ENCODE data around the gene PADI6.
A peak's percentile ranks its signal among the peaks of the same experiment; 100 is the strongest.

PADI6 gene

DNA sequence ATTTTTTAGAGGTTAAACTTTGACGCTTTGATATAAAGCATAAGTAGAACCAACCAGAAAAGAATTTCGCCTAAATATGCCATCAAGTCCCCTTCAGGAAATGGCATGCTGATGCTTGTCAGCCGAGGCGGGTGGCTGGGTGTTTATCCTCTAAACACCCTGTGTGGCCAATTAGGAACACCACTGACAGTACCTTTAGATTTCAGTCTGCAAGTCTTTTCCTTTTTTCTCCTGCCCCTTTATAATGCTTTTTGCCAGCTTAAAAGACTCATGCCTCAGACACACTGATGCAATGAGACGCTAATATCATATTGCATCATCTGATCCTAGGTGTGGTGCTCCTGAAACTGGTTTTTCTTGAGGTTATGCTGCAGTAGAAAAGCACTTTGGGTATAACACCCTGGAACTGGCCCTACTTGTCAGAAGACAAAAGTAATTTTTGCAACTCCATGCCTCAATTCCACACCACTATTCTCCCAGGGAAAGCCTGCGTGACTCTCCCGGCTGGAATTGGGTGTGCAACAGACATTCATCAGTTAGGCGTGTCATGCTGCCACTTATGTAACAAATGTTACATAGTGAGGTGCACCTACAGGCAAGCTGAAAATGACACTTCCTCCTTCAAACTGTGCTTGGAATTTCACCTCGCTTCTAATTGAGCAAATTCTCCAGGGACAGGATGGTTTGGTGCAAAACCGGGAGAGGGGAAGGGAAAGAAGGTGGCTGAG lies 69.4 kb downstream of the PADI6 start:
- no peak for TF ChIP-seq ZFX (IDR thresholded peaks at IDR 0.05)
- TF ChIP-seq, protein P1, sequence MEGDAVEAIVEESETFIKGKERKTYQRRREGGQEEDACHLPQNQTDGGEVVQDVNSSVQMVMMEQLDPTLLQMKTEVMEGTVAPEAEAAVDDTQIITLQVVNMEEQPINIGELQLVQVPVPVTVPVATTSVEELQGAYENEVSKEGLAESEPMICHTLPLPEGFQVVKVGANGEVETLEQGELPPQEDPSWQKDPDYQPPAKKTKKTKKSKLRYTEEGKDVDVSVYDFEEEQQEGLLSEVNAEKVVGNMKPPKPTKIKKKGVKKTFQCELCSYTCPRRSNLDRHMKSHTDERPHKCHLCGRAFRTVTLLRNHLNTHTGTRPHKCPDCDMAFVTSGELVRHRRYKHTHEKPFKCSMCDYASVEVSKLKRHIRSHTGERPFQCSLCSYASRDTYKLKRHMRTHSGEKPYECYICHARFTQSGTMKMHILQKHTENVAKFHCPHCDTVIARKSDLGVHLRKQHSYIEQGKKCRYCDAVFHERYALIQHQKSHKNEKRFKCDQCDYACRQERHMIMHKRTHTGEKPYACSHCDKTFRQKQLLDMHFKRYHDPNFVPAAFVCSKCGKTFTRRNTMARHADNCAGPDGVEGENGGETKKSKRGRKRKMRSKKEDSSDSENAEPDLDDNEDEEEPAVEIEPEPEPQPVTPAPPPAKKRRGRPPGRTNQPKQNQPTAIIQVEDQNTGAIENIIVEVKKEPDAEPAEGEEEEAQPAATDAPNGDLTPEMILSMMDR (conservative IDR thresholded peaks at IDR 0.05) = no peak; the same call in 1 of the 2 replicates
- peak overlapping the region; percentile 59 for H3K27ac ChIP-seq

DNA sequence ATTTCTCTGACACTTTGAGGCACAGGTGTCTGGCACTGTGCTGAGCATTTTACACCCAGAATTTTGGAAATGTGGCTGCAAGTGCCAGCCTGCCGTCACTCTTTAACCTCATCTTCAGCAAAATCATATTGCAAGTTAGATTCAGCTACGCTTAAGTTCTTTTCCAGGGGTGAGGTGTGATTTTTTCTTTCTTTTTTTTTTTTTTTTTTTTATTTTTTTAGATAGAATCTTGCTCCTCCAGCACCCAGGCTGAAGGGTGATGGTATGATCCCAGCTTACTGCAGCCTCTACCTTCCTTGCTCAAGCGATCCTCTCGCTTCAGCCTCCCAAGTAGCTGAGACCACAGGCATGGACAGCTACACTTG lies 70.0 kb downstream of the PADI6 start:
- peak overlapping the region; percentile 59 for H3K27ac ChIP-seq
- no peak for TF ChIP-seq ZFX (IDR thresholded peaks at IDR 0.05)
- TF ChIP-seq, protein P1 (conservative IDR thresholded peaks at IDR 0.05) = no peak

DNA sequence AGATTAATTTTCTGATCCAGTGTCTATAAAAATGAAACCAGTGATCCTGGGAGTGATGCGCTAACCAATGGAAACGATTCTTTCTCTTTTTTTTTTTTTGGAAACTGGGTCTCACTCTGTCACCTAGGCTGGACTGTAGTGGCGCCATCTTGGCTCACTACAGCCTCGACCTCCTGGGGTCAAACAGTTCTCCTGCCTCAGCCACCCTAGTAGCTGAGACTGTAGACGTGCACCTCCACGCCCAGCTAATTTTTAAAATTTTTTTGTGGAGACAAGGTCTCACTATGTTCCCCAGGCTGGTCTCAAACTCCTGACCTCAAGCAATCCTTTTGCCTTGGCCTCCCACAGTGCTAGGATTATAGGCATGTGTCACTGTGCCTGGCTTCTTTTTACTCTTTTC lies 70.8 kb downstream of the PADI6 start:
- peak overlapping the region; percentile 59 for H3K27ac ChIP-seq

DNA sequence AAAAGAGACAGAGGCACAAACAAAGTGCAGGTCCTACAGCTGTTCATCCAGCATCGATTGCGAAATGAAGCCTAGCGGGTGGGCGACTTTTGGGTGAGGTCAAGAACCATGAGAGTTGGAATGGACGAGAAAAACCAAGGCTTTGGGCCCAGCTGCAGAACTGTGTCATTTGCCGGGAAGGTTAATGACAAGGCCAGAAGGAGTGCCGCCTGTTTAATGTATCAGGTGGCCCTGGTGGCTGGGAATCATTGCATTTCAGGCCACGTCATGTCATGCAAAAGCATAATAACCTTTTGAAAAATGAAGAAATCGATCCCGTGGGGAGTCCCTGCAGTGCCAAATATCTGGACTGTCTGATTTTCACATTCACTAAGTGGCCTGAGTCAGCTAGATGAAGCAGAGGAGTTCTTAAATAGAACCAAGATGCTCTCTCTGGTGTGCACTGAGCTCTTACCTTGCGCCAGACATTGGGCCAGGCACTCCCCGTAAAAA lies 75.6 kb downstream of the PADI6 start:
- no peak overlapping the region for H3K27ac ChIP-seq
- TF ChIP-seq ZFX (IDR thresholded peaks at IDR 0.05) = no peak
- TF ChIP-seq, protein P1 (conservative IDR thresholded peaks at IDR 0.05) = no peak

More for the DNA sequence above, 70.8 kb downstream of the PADI6 start:
- TF ChIP-seq, protein P1 (conservative IDR thresholded peaks at IDR 0.05) = no peak
- no peak for TF ChIP-seq ZFX (IDR thresholded peaks at IDR 0.05)

Measured in C4-2B (cell line).